Measurements from ENCODE around the gene CCNL2. TPM values are rescaled to one million over a fixed set of nuclear protein-coding genes. Genes with fewer than 3 reads are reported as not detected.

CCNL2 gene
- total and polyA plus RNA-seq, 2 of the 13 experiments (the other 11 are each of a cell fraction or from before 2014, with no cell fraction given): 105 to 340 TPM

DNA sequence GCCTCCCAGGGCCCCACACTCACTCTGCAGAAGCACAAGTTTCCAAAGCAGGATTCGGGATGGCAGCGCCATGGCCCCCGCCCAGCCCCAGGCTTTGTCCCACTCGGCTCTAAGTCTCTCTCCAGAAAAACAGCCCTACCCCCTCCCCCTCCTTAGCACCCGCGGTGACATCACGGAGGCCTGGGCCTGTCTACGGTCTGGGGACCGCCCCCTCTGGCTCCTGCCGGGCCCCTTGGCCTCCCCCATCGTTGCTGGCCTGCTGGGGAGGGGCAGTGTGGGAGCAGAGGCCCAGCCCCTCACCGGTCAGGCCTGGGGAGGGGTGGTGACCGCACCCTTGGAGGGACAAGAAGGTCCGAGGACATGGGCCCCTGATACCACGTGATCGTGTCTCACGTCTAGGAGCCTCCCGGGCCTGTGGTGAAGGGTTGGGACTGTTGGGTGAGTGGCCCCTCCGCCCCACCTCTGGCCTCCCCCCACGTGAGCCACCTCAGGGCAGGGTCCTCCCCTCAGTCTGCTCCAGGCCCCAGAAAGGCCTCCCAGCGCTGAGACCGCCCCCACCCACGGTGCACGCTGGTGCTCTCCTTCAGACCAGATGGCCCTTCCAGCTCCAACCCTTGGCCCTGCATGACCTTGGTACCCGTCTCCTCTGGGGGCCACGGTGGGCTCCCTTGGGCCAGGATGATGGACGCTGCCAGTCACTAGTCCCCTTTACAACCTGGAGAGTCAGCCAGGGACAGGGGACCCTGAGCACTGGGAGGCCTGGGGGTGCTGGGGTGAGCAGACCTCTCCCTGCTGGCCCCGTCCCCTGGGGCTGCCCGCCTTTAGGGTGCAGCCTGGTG, 40.5 kb downstream of the CCNL2 start, which contains the start of gene MXRA8 (continued):
- TF ChIP-seq, protein P1, sequence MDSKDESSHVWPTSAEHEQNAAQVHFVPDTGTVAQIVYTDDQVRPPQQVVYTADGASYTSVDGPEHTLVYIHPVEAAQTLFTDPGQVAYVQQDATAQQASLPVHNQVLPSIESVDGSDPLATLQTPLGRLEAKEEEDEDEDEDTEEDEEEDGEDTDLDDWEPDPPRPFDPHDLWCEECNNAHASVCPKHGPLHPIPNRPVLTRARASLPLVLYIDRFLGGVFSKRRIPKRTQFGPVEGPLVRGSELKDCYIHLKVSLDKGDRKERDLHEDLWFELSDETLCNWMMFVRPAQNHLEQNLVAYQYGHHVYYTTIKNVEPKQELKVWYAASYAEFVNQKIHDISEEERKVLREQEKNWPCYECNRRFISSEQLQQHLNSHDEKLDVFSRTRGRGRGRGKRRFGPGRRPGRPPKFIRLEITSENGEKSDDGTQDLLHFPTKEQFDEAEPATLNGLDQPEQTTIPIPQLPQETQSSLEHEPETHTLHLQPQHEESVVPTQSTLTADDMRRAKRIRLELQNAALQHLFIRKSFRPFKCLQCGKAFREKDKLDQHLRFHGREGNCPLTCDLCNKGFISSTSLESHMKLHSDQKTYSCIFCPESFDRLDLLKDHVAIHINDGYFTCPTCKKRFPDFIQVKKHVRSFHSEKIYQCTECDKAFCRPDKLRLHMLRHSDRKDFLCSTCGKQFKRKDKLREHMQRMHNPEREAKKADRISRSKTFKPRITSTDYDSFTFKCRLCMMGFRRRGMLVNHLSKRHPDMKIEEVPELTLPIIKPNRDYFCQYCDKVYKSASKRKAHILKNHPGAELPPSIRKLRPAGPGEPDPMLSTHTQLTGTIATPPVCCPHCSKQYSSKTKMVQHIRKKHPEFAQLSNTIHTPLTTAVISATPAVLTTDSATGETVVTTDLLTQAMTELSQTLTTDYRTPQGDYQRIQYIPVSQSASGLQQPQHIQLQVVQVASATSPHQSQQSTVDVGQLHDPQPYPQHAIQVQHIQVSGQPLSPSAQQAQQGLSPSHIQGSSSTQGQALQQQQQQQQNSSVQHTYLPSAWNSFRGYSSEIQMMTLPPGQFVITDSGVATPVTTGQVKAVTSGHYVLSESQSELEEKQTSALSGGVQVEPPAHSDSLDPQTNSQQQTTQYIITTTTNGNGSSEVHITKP (CRISPR knock-in tag; IDR thresholded peaks at IDR 0.05; ENCODE audit: low read depth): peak; percentile 64; the same call in 1 of the 2 replicates
- TF ChIP-seq ZNF362 (CRISPR knock-in tag; IDR thresholded peaks at IDR 0.05; ENCODE audit: borderline replicate concordance): no peak
- TF ChIP-seq, protein P2, sequence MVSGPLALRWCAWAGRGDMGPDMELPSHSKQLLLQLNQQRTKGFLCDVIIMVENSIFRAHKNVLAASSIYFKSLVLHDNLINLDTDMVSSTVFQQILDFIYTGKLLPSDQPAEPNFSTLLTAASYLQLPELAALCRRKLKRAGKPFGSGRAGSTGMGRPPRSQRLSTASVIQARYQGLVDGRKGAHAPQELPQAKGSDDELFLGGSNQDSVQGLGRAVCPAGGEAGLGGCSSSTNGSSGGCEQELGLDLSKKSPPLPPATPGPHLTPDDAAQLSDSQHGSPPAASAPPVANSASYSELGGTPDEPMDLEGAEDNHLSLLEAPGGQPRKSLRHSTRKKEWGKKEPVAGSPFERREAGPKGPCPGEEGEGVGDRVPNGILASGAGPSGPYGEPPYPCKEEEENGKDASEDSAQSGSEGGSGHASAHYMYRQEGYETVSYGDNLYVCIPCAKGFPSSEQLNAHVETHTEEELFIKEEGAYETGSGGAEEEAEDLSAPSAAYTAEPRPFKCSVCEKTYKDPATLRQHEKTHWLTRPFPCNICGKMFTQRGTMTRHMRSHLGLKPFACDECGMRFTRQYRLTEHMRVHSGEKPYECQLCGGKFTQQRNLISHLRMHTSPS (CRISPR knock-in tag; IDR thresholded peaks at IDR 0.05; ENCODE audit: low read depth): no peak
- TF ChIP-seq ZNF777 (CRISPR knock-in tag; IDR thresholded peaks at IDR 0.05): peak; percentile 92
- no peak for TF ChIP-seq ZBTB2 (CRISPR knock-in tag; IDR thresholded peaks at IDR 0.05; ENCODE audit: low read depth)
- no peak for TF ChIP-seq CCAR2 (optimal IDR thresholded peaks at IDR 0.05; ENCODE audit: low read depth, low read length)
- TF ChIP-seq ZNF761 (CRISPR knock-in tag; conservative IDR thresholded peaks at IDR 0.05): 0 out of 2 replicates have a peak, but pooled peaks have one; percentile 32
- no peak for TF ChIP-seq ZFAT (CRISPR knock-in tag; conservative IDR thresholded peaks at IDR 0.05)
- TF ChIP-seq, protein P3, sequence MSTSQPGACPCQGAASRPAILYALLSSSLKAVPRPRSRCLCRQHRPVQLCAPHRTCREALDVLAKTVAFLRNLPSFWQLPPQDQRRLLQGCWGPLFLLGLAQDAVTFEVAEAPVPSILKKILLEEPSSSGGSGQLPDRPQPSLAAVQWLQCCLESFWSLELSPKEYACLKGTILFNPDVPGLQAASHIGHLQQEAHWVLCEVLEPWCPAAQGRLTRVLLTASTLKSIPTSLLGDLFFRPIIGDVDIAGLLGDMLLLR (CRISPR knock-in tag; IDR thresholded peaks at IDR 0.05): peak; percentile 84
- no peak for TF ChIP-seq ATF6 (CRISPR knock-in tag; conservative IDR thresholded peaks at IDR 0.05)
- TF ChIP-seq SETDB1 (CRISPR knock-in tag; IDR thresholded peaks at IDR 0.05; ENCODE audit: borderline replicate concordance): no peak
- no peak; the same call in 1 of the 2 replicates for TF ChIP-seq ZNF350 (CRISPR knock-in tag; IDR thresholded peaks at IDR 0.05; ENCODE audit: borderline replicate concordance, low read depth)
- no peak for TF ChIP-seq SNRNP70 (IDR thresholded peaks at IDR 0.05; ENCODE audit: low read depth, low read length)
- no peak for TF ChIP-seq PITX1 (CRISPR knock-in tag; IDR thresholded peaks at IDR 0.05)
